ENCODE data around the gene BRCA2. TPM values are rescaled to one million over a fixed set of nuclear protein-coding genes. Genes with fewer than 3 reads are reported as not detected.

The BRCA2 gene
- total RNA-seq, result 5.6 TPM

DNA sequence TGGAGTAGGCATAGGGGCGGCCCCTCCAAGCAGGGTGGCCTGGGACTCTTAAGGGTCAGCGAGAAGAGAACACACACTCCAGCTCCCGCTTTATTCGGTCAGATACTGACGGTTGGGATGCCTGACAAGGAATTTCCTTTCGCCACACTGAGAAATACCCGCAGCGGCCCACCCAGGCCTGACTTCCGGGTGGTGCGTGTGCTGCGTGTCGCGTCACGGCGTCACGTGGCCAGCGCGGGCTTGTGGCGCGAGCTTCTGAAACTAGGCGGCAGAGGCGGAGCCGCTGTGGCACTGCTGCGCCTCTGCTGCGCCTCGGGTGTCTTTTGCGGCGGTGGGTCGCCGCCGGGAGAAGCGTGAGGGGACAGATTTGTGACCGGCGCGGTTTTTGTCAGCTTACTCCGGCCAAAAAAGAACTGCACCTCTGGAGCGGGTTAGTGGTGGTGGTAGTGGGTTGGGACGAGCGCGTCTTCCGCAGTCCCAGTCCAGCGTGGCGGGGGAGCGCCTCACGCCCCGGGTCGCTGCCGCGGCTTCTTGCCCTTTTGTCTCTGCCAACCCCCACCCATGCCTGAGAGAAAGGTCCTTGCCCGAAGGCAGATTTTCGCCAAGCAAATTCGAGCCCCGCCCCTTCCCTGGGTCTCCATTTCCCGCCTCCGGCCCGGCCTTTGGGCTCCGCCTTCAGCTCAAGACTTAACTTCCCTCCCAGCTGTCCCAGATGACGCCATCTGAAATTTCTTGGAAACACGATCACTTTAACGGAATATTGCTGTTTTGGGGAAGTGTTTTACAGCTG, at the start of gene BRCA2, which contains the start of gene ZAR1L:
Gene BRCA2, plus strand, starts transcription at position 271 of the 790 bp plus-strand sequence. CDS start 953 bp downstream, outside the sequence.
Gene ZAR1L, minus strand, starts transcription at position 126 of the 790 bp plus-strand sequence. CDS start 3,438 bp downstream, outside the sequence.
- peak; percentile 89 for DNase-seq

DNA sequence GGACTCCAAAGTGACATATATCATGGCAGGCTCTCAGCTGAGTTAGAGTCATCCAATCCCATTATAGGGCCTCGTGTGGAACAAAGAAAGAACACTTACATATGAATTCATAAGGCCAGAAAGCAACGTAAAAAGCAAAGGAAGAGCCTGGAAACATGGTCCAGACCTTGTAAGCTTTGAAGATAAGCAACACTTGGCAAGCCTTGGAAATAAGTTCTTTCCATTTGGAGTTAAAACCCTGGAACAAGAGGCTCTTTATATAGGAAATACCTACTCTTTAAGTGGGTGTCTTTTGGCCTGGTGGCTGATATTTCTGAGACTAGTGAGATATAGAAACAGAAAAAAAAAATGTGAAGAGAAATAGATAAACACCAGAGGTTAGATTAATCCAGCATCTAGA, 49.6 kb upstream of the BRCA2 start:
- DNase-seq, result no peak

- DNase-seq, result no peak
Observed at GRCh38 chr13:32266130-32266529, 49.2 kb upstream of the BRCA2 start.

DNA sequence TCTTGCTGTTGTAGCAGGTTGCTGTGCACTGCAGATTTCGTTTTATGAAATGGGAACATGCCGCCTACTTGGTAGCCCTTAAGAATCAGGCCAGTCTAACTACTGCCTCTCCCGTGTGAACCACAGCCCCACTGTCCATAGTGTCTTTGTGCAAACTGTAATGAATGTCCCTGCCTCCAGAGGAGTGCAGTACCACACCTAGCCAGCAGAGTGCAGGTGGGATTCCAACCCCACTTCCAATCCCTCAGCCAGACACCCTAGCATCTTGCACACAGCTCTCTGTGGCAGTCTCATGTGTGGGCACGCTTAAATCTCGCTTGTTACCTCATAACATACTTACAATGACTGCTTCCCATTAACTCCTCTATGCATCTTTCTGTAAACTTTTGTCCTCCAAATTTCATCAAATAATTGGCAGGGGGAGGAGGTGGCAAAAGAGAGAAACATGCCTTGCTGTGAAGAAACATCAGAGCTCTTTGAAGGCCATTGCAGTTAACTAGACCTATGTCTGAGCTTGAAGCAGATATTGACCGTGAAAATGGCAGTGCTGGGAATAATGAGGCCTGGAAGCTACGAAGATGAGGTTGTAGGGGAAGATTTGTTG, 47.4 kb upstream of the BRCA2 start:
- no peak for DNase-seq

GRCh38 chr13:32272021-32272683, 43.2 kb upstream of the BRCA2 start:
- DNase-seq, result no peak

GRCh38 chr13:32277839-32278238, 37.5 kb upstream of the BRCA2 start:
- no peak for DNase-seq

GRCh38 chr13:32278426-32278825, 36.9 kb upstream of the BRCA2 start:
- DNase-seq, result no peak

- DNase-seq, result no peak
Observed at GRCh38 chr13:32281096-32281495, 34.2 kb upstream of the BRCA2 start.

- DNase-seq, result no peak
Observed at GRCh38 chr13:32282096-32282711, 33.1 kb upstream of the BRCA2 start.

GRCh38 chr13:32284927-32285632, 30.2 kb upstream of the BRCA2 start:
- DNase-seq, result peak; percentile 11

DNA sequence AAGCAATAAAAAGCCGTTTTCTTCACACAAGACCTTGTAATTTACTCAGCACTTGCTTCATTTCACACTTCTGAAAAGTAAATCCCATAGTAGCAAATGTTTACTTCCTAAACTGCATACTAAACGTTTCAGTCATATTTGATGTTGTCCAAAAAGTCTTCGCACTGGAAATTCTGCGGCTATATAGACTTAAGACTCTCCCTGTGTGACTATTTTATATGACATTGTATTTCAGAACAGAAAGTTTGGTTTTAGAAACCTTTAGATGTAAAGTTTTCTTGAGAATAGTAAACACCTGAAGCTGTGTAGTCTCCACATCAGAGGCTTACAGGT, 29.7 kb upstream of the BRCA2 start:
- no peak for DNase-seq

DNA sequence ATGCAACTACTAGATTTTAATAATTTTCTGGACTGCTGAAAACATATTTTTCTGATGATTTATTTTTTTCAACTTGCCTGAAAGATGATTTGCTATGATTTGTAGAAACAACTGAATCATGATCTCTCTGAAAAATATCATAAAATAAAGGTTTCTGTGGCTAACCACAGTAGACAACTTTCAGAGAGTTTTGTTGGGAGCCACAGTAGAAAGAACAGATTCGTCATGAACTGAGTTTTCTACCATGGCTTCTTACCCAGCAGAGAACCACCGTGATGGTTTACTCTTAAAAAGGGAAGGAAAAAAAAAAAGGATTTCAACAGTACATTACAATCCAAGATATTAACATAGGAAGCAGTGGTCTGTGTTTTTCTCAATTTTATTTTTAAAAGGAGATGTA, 18.1 kb upstream of the BRCA2 start:
- no peak for DNase-seq

DNA sequence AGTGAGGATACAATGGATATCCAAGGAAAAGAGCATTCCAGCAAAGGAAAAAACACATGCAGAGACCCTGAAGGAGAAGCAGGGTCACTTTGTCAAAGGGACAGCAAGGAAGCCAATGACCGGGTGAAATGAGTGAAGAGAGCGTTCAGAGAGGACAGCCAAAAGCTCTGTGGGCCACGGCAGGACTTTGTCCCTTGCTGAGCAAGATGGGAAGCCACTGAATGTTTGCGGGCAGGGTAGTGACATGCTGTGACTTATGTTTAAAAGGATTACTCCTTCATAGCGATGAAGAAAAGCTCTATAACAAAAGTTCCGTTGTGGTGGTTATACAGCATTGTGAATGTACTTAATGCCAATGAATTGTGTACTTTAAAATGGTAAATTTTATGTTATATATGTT, 16.6 kb upstream of the BRCA2 start:
- no peak for DNase-seq

- no peak for DNase-seq
Observed at GRCh38 chr13:32299893-32300292, 15.4 kb upstream of the BRCA2 start.

GRCh38 chr13:32300406-32300805, 14.9 kb upstream of the BRCA2 start:
- DNase-seq, result no peak

- DNase-seq, result no peak
Observed at GRCh38 chr13:32300920-32301319, 14.4 kb upstream of the BRCA2 start.

DNA sequence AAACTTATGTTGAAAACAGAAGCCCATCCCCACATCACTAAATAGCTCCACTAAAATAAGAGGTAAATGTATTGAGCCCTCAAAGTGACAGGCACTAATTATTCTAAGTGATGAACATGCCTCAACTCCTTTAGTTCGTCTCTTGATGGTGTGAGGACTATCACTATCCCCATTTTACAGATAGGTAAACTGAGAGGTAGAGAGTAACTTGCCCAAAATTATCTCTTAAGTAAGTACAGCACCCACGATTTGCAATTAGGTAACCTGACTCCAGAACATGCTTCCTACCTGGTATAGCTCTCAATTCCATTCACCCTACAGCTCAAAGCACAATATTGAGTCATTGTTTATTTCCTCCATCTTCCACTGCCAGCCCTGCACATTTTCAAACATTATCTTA, 12.8 kb upstream of the BRCA2 start:
- DNase-seq, result no peak

GRCh38 chr13:32305646-32306045, 9.7 kb upstream of the BRCA2 start:
- no peak for DNase-seq

- no peak for DNase-seq
Observed at GRCh38 chr13:32309312-32310133, 5.8 kb upstream of the BRCA2 start.

- DNase-seq, result peak; percentile 8
Observed at GRCh38 chr13:32310134-32310706, 5.1 kb upstream of the BRCA2 start.

All from skin of body (tissue), 2 donors.